Panc1 (cell line): ENCODE results near the gene SLC15A1. TPM values are rescaled to one million over a fixed set of nuclear protein-coding genes. Genes with fewer than 3 reads are reported as not detected.

Experiments used
- ATAC-seq: fragments of 200-7000 bp; cut with Tn5 transposase; 2 replicates; pipeline ENCODE4 v1.9.1; 2020; ENCODE audit warnings: mild to moderate bottlenecking, moderate library complexity
- BruUV-seq: library from RNA; stranded (reverse); fragments of 400-500 nt; replicated peaks from 2 replicates; lab custom pipeline; 2021; lab: Mats Ljungman, UMichigan
- CTCF ChIA-PET: fragments of 300-600 bp; sonication (Branson Sonifier 250); formaldehyde crosslinking; loops from one replicate; lab custom pipeline; 2022; ENCODE audit warnings: antibody characterized with exemption; lab: Charles Lee
- POLR2A ChIA-PET: fragments of 300-600 bp; sonication (Branson Sonifier 250); formaldehyde crosslinking; loops from one replicate; lab custom pipeline; 2022; ENCODE audit warnings: antibody characterized with exemption; lab: Charles Lee
- DNase-seq: peaks from one replicate; pipeline ENCODE4 v3.0.0-alpha.2; 2010; ENCODE audit warnings: low read depth, low spot score
- H3K27ac ChIP-seq: 2 replicates; pipeline ENCODE4 v1.5.1; 2011; ENCODE audit warnings: mild to moderate bottlenecking, low read length, inconsistent platforms
- H3K27me3 ChIP-seq: fragments of 200-500 bp; sonication (Bioruptor generic); 2 replicates; pipeline ENCODE4 v1.6.0; 2014; ENCODE audit warnings: low read length, inconsistent platforms; ENCODE audit not compliant: control insufficient read depth, insufficient read depth
- H3K36me3 ChIP-seq: fragments of 200-500 bp; sonication (Bioruptor generic); 2 replicates; pipeline ENCODE4 v1.5.1; 2014; ENCODE audit warnings: inconsistent platforms, mild to moderate bottlenecking, low read length, moderate library complexity; ENCODE audit not compliant: control insufficient read depth, insufficient read depth
- H3K4me1 ChIP-seq: 2 replicates; pipeline ENCODE4 v1.5.1; 2011; ENCODE audit warnings: inconsistent platforms, mild to moderate bottlenecking, low read length, moderate library complexity; ENCODE audit not compliant: control insufficient read depth, insufficient read depth
- H3K4me3 ChIP-seq, 2 experiments: 2 replicates each; pipeline ENCODE4 v1.5.1; 2011 to 2012; ENCODE audit warnings: low read depth in 2 of 2, low read length in 2 of 2, mild to moderate bottlenecking in 2 of 2, inconsistent platforms in 1 of 2, moderate library complexity in 1 of 2
- H3K9me3 ChIP-seq: fragments of 200-500 bp; sonication (Bioruptor generic); 2 replicates; pipeline ENCODE4 v1.5.1; 2014; ENCODE audit warnings: low read depth, mild to moderate bottlenecking, inconsistent platforms, low read length, moderate library complexity; ENCODE audit not compliant: control insufficient read depth, insufficient read depth
- POLR2AphosphoS5 ChIP-seq: IDR thresholded peaks from 2 replicates; pipeline ENCODE4 v1.6.1; 2012; ENCODE audit warnings: mild to moderate bottlenecking, low read depth, low read length, moderate library complexity
- SIN3A ChIP-seq: IDR thresholded peaks from 2 replicates; pipeline ENCODE4 v1.6.1; 2012; ENCODE audit warnings: low read depth, mild to moderate bottlenecking, low read length, moderate library complexity, borderline replicate concordance; ENCODE audit not compliant: insufficient read depth
- TCF7L2 ChIP-seq: IDR thresholded peaks from 2 replicates; pipeline ENCODE4 v1.6.1; 2011; ENCODE audit warnings: mild to moderate bottlenecking, low read depth, low read length, inconsistent platforms
- in situ Hi-C: cut with HindIII; loops from 2 replicates; pipeline ENCODE4 v1.10.0; 2016; ENCODE audit warnings: low sequenced_read_pairs, low pct_unique_long_range_greater_than_20kb
- intact Hi-C: fragments of 100-400 bp; cut with micrococcal nuclease; formaldehyde crosslinking; loops from one replicate; pipeline ENCODE4 v1.10.0; 2022; ENCODE audit not compliant: unreplicated experiment
- total RNA-seq: library from RNA; stranded (reverse); gene quantifications from one replicate; pipeline ENCODE4 v1.2.1, GENCODE V29; 2021; ENCODE audit not compliant: unreplicated experiment
- TF ChIP-seq, protein P1 (sequence below), 2 experiments: IDR thresholded peaks; 2 replicates each; pipeline ENCODE4 v1.6.1; 2011 to 2012; ENCODE audit warnings: low read depth in 2 of 2, control low read depth in 1 of 2, low read length in 1 of 2, mild to moderate bottlenecking in 1 of 2, moderate library complexity in 1 of 2; ENCODE audit not compliant: insufficient read depth in 1 of 2
- TF ChIP-seq, protein P2 (sequence below): fragments of 450-650 bp; IDR thresholded peaks from 2 replicates; pipeline ENCODE4 v1.5.1; 2017; ENCODE audit warnings: mild to moderate bottlenecking

Gene SLC15A1
- total RNA-seq, 1 experiment from 2014 or later = 0.18 TPM

DNA sequence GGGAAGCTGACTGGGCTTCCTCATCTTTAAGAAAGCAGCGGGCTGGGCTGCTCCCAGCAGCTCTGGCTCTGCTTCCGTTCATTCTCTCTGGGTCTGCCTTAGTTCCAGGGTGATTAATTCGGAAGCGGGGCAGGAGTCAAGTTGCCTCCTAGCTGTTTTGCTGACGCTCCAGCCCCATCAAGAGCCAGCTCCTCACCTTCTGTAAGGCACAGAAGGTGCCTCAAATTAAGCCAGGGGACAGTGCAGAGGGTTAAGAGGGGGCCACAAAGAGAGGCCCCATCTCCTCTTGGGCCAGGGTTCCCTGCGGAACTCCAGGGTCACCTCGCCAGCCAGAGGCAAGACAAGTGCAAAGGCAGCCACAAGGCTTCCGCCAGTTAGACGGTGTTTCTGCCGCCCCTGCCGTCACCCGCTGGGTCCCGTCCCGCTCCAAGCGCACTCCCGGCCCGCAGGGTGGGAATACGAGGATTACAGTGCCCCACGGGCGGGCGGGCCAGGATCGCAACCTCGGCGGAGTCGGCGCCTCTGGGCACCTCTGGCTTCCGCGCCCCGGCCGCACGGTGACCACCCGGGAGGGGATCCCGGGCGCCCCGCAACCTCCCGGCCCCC, 508 bp downstream of the SLC15A1 start:
- no peaks in the 10 kb centered on the region for H3K36me3 ChIP-seq
- in situ Hi-C loops = no loop called here
- H3K27ac ChIP-seq = no peak overlapping the region
- H3K4me3 ChIP-seq = peak overlapping the region; percentile 23 to 40
- intact Hi-C loops = no loop called here
- ATAC-seq (peak; percentile 85), DNase-seq (no peak)
- no TSS peak for BruUV-seq
- TF ChIP-seq POLR2AphosphoS5 (no peak), TCF7L2 (no peak), SIN3A (no peak)
- TF ChIP-seq, protein P1, sequence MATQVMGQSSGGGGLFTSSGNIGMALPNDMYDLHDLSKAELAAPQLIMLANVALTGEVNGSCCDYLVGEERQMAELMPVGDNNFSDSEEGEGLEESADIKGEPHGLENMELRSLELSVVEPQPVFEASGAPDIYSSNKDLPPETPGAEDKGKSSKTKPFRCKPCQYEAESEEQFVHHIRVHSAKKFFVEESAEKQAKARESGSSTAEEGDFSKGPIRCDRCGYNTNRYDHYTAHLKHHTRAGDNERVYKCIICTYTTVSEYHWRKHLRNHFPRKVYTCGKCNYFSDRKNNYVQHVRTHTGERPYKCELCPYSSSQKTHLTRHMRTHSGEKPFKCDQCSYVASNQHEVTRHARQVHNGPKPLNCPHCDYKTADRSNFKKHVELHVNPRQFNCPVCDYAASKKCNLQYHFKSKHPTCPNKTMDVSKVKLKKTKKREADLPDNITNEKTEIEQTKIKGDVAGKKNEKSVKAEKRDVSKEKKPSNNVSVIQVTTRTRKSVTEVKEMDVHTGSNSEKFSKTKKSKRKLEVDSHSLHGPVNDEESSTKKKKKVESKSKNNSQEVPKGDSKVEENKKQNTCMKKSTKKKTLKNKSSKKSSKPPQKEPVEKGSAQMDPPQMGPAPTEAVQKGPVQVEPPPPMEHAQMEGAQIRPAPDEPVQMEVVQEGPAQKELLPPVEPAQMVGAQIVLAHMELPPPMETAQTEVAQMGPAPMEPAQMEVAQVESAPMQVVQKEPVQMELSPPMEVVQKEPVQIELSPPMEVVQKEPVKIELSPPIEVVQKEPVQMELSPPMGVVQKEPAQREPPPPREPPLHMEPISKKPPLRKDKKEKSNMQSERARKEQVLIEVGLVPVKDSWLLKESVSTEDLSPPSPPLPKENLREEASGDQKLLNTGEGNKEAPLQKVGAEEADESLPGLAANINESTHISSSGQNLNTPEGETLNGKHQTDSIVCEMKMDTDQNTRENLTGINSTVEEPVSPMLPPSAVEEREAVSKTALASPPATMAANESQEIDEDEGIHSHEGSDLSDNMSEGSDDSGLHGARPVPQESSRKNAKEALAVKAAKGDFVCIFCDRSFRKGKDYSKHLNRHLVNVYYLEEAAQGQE (IDR thresholded peaks at IDR 0.05; ENCODE audit: insufficient read depth in 1 of 2, low read depth in 2 of 2, low read length in 1 of 2) = no peak
- TF ChIP-seq, protein P2, sequence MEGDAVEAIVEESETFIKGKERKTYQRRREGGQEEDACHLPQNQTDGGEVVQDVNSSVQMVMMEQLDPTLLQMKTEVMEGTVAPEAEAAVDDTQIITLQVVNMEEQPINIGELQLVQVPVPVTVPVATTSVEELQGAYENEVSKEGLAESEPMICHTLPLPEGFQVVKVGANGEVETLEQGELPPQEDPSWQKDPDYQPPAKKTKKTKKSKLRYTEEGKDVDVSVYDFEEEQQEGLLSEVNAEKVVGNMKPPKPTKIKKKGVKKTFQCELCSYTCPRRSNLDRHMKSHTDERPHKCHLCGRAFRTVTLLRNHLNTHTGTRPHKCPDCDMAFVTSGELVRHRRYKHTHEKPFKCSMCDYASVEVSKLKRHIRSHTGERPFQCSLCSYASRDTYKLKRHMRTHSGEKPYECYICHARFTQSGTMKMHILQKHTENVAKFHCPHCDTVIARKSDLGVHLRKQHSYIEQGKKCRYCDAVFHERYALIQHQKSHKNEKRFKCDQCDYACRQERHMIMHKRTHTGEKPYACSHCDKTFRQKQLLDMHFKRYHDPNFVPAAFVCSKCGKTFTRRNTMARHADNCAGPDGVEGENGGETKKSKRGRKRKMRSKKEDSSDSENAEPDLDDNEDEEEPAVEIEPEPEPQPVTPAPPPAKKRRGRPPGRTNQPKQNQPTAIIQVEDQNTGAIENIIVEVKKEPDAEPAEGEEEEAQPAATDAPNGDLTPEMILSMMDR = no peak
- CTCF ChIA-PET = no interaction called here
- H3K9me3 ChIP-seq = no peaks in the 10 kb centered on the region
- H3K27me3 ChIP-seq = peaks cover 4% of the 10 kb centered on the region; the same call in 1 of the 2 replicates
- H3K4me1 ChIP-seq = no peaks in the 10 kb centered on the region
- POLR2A ChIA-PET = no interaction called here

- peak overlapping the region in 1 of 2 experiments; percentile 40; a peak in 3 of 4 replicates for H3K4me3 ChIP-seq
- TF ChIP-seq TCF7L2 (no peak), POLR2AphosphoS5 (no peak), SIN3A (no peak)
- TF ChIP-seq, protein P1 (IDR thresholded peaks at IDR 0.05; ENCODE audit: insufficient read depth in 1 of 2, low read depth in 2 of 2, low read length in 1 of 2) = no peak
- TF ChIP-seq, protein P2 = no peak
- no peaks in the 10 kb centered on the region for H3K4me1 ChIP-seq
- DNase-seq (no peak), ATAC-seq (peak; percentile 78)
- H3K36me3 ChIP-seq = no peaks in the 10 kb centered on the region
- in situ Hi-C loops (no loop called here), intact Hi-C loops (no loop called here)
- H3K27me3 ChIP-seq = peaks cover 4% of the 10 kb centered on the region; the same call in 1 of the 2 replicates
- no peaks in the 10 kb centered on the region for H3K9me3 ChIP-seq
- H3K27ac ChIP-seq = no peak overlapping the region
- BruUV-seq = no TSS peak
- ChIA-PET CTCF (no interaction called here), POLR2A (no interaction called here)
Observed at GRCh38 chr13:98751367-98751782, 1.1 kb downstream of the SLC15A1 start.
